Fibroblast of lung (primary cell): Measurements from ENCODE around the gene KIF6.

Experiments used
- EZH2 ChIP-seq: IDR thresholded peaks from 2 replicates; pipeline ENCODE4 v1.5.1; 2012; ENCODE audit warnings: low read length, control low read depth, mild to moderate bottlenecking; ENCODE audit errors: missing control alignments
- TF ChIP-seq, protein P1 (sequence below), 2 donors: IDR thresholded peaks in 1 of 2; conservative IDR thresholded peaks in 1 of 2; 1 replicate in 1 of 2; 2 replicates in 1 of 2; pipeline ENCODE4 v1.5.1; 2011 to 2012; ENCODE audit warnings: low read length in 2 of 2, control low read depth in 1 of 2, inconsistent platforms in 1 of 2, low read depth in 1 of 2, mild to moderate bottlenecking in 1 of 2

DNA sequence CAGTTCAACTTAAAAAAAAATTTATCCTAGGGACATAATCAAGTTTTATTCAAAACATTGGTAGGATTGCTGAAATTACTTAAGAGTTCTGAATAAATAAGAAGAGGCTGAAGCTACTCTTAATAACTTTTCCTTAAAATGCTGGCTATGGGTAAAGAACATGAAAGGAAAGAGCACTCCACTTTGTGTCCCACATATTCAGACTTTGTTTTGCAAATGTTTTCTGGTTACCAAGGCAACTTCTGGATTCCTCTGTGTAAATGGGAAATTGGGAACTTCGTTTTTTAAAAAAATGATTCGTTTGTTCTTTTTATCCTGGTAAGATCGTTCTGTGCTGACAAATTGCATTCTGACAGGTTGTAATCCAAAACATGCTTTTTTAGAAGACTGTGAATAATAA lies 115.0 kb downstream of the KIF6 start:
- TF ChIP-seq, protein P1, sequence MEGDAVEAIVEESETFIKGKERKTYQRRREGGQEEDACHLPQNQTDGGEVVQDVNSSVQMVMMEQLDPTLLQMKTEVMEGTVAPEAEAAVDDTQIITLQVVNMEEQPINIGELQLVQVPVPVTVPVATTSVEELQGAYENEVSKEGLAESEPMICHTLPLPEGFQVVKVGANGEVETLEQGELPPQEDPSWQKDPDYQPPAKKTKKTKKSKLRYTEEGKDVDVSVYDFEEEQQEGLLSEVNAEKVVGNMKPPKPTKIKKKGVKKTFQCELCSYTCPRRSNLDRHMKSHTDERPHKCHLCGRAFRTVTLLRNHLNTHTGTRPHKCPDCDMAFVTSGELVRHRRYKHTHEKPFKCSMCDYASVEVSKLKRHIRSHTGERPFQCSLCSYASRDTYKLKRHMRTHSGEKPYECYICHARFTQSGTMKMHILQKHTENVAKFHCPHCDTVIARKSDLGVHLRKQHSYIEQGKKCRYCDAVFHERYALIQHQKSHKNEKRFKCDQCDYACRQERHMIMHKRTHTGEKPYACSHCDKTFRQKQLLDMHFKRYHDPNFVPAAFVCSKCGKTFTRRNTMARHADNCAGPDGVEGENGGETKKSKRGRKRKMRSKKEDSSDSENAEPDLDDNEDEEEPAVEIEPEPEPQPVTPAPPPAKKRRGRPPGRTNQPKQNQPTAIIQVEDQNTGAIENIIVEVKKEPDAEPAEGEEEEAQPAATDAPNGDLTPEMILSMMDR (conservative IDR thresholded peaks at IDR 0.05 in 1 of 2, IDR thresholded peaks at IDR 0.05 in 1 of 2; ENCODE audit: low read depth in 1 of 2, low read length in 2 of 2), result no peak
- no peak for TF ChIP-seq EZH2
